ENCODE results near the gene CKMT2.

Gene CKMT2

DNA sequence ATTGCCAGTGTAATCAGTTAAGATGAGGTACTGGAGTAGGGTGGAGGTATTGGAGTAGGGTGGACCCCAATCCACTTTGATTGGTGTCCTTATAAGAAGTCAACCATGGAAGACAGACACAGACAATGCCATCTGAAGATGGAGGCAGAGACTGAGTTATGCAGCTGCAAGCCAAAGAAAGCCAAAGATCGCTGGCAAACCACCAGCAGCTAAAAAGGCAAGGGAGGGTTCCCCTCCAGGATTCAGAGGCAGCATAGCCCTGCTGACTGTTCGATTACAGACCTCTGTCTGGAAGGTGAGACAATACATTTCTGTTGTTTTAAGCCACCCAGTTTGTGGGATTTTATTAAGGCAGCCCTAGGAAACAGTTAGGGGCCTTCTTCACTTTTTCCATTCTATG, 30.5 kb upstream of the CKMT2 start:
- H3K4me1 ChIP-seq (ENCODE audit: insufficient read depth, low read length), result no peaks in the 10 kb centered on the region
- H3K36me3 ChIP-seq (ENCODE audit: insufficient read depth, low read depth, low read length), result no peaks in the 10 kb centered on the region
- H3K27ac ChIP-seq (ENCODE audit: low read length), result no peak overlapping the region
- no peak overlapping the region for H3K9ac ChIP-seq (ENCODE audit: low read depth, low read length)
- no peaks in the 10 kb centered on the region for H3K27me3 ChIP-seq (ENCODE audit: insufficient read depth, low read length)
- no peaks in the 10 kb centered on the region for H3K9me3 ChIP-seq (ENCODE audit: insufficient read depth, low read depth, low read length)
- no peak overlapping the region for H3K4me3 ChIP-seq (ENCODE audit: low read length)

DNA sequence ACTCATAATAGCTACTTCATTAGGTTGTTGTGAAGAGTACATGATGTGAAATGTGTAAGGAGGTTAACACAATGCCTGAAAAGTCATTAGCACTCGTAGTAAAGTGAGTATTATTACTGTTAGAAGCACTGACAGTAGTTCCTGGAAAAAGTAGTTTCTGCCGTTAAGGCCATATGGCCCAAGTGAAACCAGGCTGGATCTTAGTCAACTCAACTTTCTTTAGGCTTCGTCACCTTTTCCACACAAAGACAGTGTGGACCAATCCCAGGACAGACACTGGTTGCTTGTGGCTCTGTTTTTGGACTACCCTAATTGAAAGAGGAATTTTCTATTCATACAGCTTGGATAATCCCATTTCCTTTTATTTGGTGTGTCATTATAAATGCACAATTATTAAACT, 29.4 kb upstream of the CKMT2 start:
- H3K9ac ChIP-seq (ENCODE audit: low read depth, low read length), result no peak overlapping the region
- no peaks in the 10 kb centered on the region for H3K4me1 ChIP-seq (ENCODE audit: insufficient read depth, low read length)
- H3K27me3 ChIP-seq (ENCODE audit: insufficient read depth, low read length), result no peaks in the 10 kb centered on the region
- H3K4me3 ChIP-seq (ENCODE audit: low read length), result no peak overlapping the region
- H3K36me3 ChIP-seq (ENCODE audit: insufficient read depth, low read depth, low read length), result no peaks in the 10 kb centered on the region
- H3K27ac ChIP-seq (ENCODE audit: low read length), result no peak overlapping the region
- H3K9me3 ChIP-seq (ENCODE audit: insufficient read depth, low read depth, low read length), result no peaks in the 10 kb centered on the region

DNA sequence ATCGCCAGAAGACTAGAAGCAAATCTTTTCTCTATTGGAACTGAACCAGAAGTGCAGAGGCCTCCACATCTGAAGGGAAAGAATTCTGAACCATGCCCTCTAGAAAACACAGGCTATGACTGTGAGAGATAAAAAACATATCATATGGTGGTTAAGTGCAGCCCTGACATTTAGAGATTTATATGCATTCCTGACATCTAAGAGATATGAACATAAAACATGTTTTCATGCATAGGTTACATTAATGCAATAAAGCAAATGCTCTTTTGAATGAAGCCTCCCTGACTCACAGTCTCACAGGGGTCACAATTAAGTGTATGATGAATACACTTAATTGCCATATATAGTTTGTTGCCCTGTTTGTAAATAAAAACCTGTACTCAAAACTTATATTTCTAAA, 28.9 kb upstream of the CKMT2 start:
- no peaks in the 10 kb centered on the region for H3K4me1 ChIP-seq (ENCODE audit: insufficient read depth, low read length)
- H3K9ac ChIP-seq (ENCODE audit: low read depth, low read length), result no peak overlapping the region
- H3K27me3 ChIP-seq (ENCODE audit: insufficient read depth, low read length), result no peaks in the 10 kb centered on the region
- H3K36me3 ChIP-seq (ENCODE audit: insufficient read depth, low read depth, low read length), result no peaks in the 10 kb centered on the region
- no peak overlapping the region for H3K4me3 ChIP-seq (ENCODE audit: low read length)
- H3K27ac ChIP-seq (ENCODE audit: low read length), result no peak overlapping the region
- H3K9me3 ChIP-seq (ENCODE audit: insufficient read depth, low read depth, low read length), result no peaks in the 10 kb centered on the region

DNA sequence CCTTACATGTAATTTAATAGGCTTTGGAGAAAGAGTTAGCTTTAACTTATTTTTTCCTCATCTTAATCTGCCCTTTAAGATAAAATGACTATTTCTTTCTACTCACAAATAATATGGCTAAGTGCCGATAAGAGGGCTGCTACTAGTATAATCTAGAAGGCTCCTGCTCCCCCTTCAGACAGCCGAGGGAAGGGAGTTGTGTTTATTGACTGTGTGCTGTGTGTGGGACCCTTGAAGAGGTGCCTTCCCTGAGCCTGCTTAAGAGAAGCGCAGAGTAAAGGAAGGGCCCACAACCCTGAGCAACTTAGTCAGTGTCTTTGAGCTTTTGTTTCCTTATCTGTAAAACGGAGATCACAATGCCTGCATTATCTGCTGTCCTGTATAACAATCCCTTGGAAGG, 28.1 kb upstream of the CKMT2 start:
- H3K4me1 ChIP-seq (ENCODE audit: insufficient read depth, low read length), result no peaks in the 10 kb centered on the region
- H3K4me3 ChIP-seq (ENCODE audit: low read length), result no peak overlapping the region
- no peaks in the 10 kb centered on the region for H3K27me3 ChIP-seq (ENCODE audit: insufficient read depth, low read length)
- H3K9me3 ChIP-seq (ENCODE audit: insufficient read depth, low read depth, low read length), result no peaks in the 10 kb centered on the region
- H3K9ac ChIP-seq (ENCODE audit: low read depth, low read length), result no peak overlapping the region
- no peaks in the 10 kb centered on the region for H3K36me3 ChIP-seq (ENCODE audit: insufficient read depth, low read depth, low read length)
- H3K27ac ChIP-seq (ENCODE audit: low read length), result no peak overlapping the region

DNA sequence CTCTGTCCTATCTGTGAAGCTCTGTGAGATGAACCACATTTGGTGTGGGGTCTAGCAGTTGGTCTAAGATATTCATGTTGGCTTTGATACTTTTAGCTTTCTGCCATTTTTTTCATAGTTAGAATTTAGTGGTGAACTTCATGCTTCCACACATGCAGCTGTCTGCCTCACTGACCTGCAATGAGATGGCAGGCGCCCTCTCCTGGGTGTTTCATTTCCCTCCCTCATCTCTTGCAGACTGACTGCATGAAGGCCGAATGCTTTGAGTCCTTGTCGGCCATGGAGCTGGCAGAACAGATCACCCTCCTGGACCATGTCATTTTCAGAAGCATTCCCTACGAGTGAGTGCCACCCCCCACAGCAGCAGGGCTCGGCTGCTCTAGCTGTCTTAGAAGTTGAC, 26.1 kb upstream of the CKMT2 start:
- Histone ChIP-seq H3K4me1 (ENCODE audit: insufficient read depth, low read length) (no peaks in the 10 kb centered on the region), H3K4me3 (ENCODE audit: low read length) (no peak overlapping the region), H3K27me3 (ENCODE audit: insufficient read depth, low read length) (no peaks in the 10 kb centered on the region), H3K9ac (ENCODE audit: low read depth, low read length) (no peak overlapping the region), H3K9me3 (ENCODE audit: insufficient read depth, low read depth, low read length) (no peaks in the 10 kb centered on the region), H3K36me3 (ENCODE audit: insufficient read depth, low read depth, low read length) (no peaks in the 10 kb centered on the region), H3K27ac (ENCODE audit: low read length) (no peak overlapping the region)

DNA sequence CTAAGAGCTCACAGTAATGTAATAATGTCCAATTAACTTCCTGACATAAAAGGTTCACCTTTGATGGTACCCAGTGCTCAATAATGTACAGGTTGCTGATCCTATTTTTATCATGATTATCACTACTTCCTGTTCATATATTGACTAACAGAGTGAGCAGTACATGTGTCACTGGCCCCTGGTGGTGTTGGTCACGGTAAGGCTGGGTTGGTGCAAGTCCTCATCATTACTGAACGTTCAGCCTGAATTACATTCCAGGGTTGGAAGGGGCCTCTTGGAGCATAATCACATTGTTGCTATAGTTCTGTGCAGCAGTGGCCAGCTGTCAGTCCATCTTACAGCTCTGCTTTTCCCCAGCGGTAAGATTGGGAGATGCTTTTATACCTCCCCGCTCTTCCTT, 24.2 kb upstream of the CKMT2 start:
- H3K4me1 ChIP-seq (ENCODE audit: insufficient read depth, low read length), result no peaks in the 10 kb centered on the region
- H3K4me3 ChIP-seq (ENCODE audit: low read length), result no peak overlapping the region
- H3K27me3 ChIP-seq (ENCODE audit: insufficient read depth, low read length), result no peaks in the 10 kb centered on the region
- H3K36me3 ChIP-seq (ENCODE audit: insufficient read depth, low read depth, low read length), result no peaks in the 10 kb centered on the region
- no peak overlapping the region for H3K27ac ChIP-seq (ENCODE audit: low read length)
- H3K9me3 ChIP-seq (ENCODE audit: insufficient read depth, low read depth, low read length), result no peaks in the 10 kb centered on the region
- no peak overlapping the region for H3K9ac ChIP-seq (ENCODE audit: low read depth, low read length)

DNA sequence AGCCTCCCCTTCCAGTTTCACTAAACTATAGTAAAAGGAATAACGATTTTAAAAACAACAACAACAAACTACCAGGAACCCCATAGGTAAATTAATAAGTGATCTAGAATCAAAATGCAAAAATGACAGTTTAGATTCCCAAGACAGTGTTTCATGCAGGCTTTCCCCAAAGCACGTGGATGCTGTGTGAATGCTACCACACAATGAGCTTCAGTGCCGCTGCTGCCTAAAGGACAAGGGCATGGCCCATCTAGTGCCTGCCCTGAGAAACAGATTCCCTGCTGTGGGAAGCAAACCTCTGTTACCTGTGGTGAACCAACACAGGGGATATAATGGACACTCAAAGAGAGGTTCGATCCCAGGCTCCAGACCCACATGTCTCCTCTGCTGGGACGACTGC, 23.7 kb upstream of the CKMT2 start:
- no peaks in the 10 kb centered on the region for H3K36me3 ChIP-seq (ENCODE audit: insufficient read depth, low read depth, low read length)
- no peaks in the 10 kb centered on the region for H3K4me1 ChIP-seq (ENCODE audit: insufficient read depth, low read length)
- no peaks in the 10 kb centered on the region for H3K27me3 ChIP-seq (ENCODE audit: insufficient read depth, low read length)
- no peak overlapping the region for H3K27ac ChIP-seq (ENCODE audit: low read length)
- H3K9ac ChIP-seq (ENCODE audit: low read depth, low read length), result no peak overlapping the region
- H3K4me3 ChIP-seq (ENCODE audit: low read length), result no peak overlapping the region
- no peaks in the 10 kb centered on the region for H3K9me3 ChIP-seq (ENCODE audit: insufficient read depth, low read depth, low read length)

DNA sequence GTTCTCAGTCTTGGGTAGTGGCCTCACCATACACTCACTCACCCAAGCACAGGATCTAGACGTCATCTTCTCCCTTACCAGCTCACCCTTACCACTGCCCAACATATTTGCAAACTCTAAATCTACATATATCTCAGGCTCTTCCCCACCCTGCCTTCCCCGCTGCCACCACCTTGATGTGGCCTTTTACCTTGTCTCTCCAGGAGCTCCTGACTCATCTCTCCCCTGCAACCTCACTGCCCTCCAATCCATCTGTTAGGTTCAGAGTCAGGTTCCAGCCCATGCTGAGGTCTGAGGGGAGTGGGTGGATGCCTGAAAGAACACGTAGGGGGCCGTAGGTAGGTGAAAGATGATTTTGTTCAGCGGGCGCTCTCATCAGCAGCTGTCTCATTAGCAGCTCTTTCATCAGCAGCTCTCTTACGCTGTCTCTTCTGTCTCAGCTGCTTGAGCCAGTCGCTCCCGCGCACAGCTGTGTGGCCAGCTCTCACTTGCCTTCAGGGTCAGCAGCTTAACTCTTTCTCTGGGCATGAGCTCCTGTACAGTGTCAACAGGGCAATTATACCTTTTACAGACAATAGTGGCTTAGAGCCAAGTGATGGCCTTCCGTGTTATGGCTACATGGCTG, 23.1 kb upstream of the CKMT2 start:
- Histone ChIP-seq H3K27ac (ENCODE audit: low read length) (no peak overlapping the region), H3K4me3 (ENCODE audit: low read length) (no peak overlapping the region), H3K9ac (ENCODE audit: low read depth, low read length) (no peak overlapping the region), H3K27me3 (ENCODE audit: insufficient read depth, low read length) (no peaks in the 10 kb centered on the region), H3K36me3 (ENCODE audit: insufficient read depth, low read depth, low read length) (no peaks in the 10 kb centered on the region), H3K9me3 (ENCODE audit: insufficient read depth, low read depth, low read length) (no peaks in the 10 kb centered on the region), H3K4me1 (ENCODE audit: insufficient read depth, low read length) (no peaks in the 10 kb centered on the region)

DNA sequence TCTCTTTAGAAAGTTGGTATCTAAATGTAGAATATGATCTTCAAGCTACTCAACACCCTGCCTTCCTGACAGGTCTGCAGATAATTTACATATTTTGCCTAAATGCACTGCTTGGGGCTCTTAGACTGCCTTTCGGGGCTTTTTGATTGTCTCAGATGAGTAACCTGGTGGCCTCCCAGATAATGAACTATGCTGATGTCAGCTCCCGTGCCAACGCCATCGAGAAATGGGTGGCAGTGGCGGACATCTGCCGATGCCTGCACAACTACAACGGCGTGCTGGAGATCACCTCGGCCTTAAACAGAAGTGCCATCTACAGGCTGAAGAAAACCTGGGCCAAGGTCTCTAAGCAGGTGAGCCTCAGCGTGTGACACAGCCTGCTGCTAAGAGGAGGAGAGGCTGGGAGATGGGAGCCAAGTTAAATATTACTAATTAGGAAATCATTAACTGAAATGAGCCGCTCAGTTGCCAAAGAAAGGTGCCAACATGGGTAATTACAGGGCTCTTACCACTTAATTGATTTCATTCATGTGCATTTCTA, 20.8 kb upstream of the CKMT2 start:
- Histone ChIP-seq H3K9ac (ENCODE audit: low read depth, low read length) (no peak overlapping the region), H3K9me3 (ENCODE audit: insufficient read depth, low read depth, low read length) (no peaks in the 10 kb centered on the region)

DNA sequence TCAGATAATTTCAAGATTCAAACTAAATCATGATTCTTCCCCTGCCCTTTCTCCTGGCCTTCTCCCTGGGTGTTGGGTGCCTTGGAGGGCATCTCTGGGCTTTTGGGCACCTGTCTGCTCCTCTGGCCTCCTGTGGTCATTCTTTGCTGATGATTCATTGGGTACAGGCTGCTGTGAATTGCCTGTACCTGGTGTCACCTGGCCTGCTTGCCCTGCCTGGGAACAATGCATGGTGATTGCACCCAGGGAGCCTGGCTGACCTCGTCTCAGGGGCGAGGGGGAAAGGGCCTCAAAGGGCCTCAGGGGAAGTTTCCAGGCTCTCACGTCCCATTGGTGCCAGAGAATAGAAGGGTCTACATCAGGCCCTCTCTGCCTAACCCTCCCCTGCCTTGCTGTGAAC, 20.1 kb upstream of the CKMT2 start:
- Histone ChIP-seq H3K9me3 (ENCODE audit: insufficient read depth, low read depth, low read length) (no peaks in the 10 kb centered on the region), H3K4me1 (ENCODE audit: insufficient read depth, low read length) (no peaks in the 10 kb centered on the region), H3K4me3 (ENCODE audit: low read length) (no peak overlapping the region), H3K9ac (ENCODE audit: low read depth, low read length) (no peak overlapping the region), H3K36me3 (ENCODE audit: insufficient read depth, low read depth, low read length) (no peaks in the 10 kb centered on the region), H3K27ac (ENCODE audit: low read length) (no peak overlapping the region), H3K27me3 (ENCODE audit: insufficient read depth, low read length) (no peaks in the 10 kb centered on the region)

More for the DNA sequence above, 20.8 kb upstream of the CKMT2 start:
- no peaks in the 10 kb centered on the region for H3K36me3 ChIP-seq (ENCODE audit: insufficient read depth, low read depth, low read length)
- H3K27ac ChIP-seq (ENCODE audit: low read length), result no peak overlapping the region
- H3K4me1 ChIP-seq (ENCODE audit: insufficient read depth, low read length), result no peaks in the 10 kb centered on the region
- H3K27me3 ChIP-seq (ENCODE audit: insufficient read depth, low read length), result no peaks in the 10 kb centered on the region
- no peak overlapping the region for H3K4me3 ChIP-seq (ENCODE audit: low read length)

DNA sequence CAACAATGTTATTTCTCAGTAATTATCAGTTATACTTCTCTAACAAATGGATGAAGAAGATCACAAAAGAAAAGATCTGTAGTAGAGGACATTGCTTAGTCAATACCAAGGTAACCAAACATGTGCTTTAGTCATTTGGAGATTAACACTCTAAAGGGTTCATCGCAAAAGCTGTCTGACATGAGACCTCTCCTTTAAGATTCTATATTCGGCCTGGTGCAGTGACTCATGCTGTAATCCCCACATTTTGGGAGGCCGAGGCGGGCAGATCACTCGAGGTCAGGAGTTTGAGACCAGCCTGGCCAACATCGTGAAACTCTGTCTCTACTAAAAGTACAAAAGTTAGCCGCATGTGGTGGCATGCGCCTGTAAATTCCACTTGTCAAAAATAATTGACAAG, 18.3 kb upstream of the CKMT2 start:
- Histone ChIP-seq H3K9ac (ENCODE audit: low read depth, low read length) (no peak overlapping the region), H3K4me3 (ENCODE audit: low read length) (no peak overlapping the region), H3K27me3 (ENCODE audit: insufficient read depth, low read length) (no peaks in the 10 kb centered on the region), H3K4me1 (ENCODE audit: insufficient read depth, low read length) (no peaks in the 10 kb centered on the region), H3K9me3 (ENCODE audit: insufficient read depth, low read depth, low read length) (no peaks in the 10 kb centered on the region), H3K36me3 (ENCODE audit: insufficient read depth, low read depth, low read length) (no peaks in the 10 kb centered on the region), H3K27ac (ENCODE audit: low read length) (no peak overlapping the region)

DNA sequence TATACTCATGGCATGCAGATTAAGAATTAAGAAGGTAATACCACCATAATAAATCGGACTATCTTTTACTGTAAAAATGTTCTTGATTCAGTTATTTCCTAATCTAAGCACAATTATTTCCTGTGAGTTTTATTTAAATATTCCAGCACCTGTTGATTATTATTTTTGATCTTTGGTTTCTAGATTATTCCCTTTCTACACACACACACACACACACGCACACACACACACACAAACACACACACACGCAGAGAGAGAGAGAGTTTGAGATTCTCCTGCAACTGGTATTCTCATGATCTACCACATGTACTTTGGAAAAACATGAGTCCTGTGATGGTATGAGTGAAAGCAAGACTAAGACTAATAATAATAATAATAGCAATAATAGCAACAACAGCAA, 17.0 kb upstream of the CKMT2 start:
- Histone ChIP-seq H3K4me1 (ENCODE audit: insufficient read depth, low read length) (no peaks in the 10 kb centered on the region), H3K27ac (ENCODE audit: low read length) (no peak overlapping the region)

More for the DNA sequence above, 17.0 kb upstream of the CKMT2 start:
- Histone ChIP-seq H3K36me3 (ENCODE audit: insufficient read depth, low read depth, low read length) (no peaks in the 10 kb centered on the region), H3K9me3 (ENCODE audit: insufficient read depth, low read depth, low read length) (no peaks in the 10 kb centered on the region), H3K4me3 (ENCODE audit: low read length) (no peak overlapping the region), H3K27me3 (ENCODE audit: insufficient read depth, low read length) (no peaks in the 10 kb centered on the region), H3K9ac (ENCODE audit: low read depth, low read length) (no peak overlapping the region)
